Hematopoietic multipotent progenitor cell treated with erythropoietin and hydrocortisone succinate and interleukin-3 and kit ligand, for 17 days (in vitro differentiated cells): ENCODE results near the gene LDLRAD3.

Experiments used
- DNase-seq: peaks from one replicate; pipeline ENCODE4 v3.0.0-alpha.2; 2015; ENCODE audit warnings: low spot score

LDLRAD3 gene

DNA sequence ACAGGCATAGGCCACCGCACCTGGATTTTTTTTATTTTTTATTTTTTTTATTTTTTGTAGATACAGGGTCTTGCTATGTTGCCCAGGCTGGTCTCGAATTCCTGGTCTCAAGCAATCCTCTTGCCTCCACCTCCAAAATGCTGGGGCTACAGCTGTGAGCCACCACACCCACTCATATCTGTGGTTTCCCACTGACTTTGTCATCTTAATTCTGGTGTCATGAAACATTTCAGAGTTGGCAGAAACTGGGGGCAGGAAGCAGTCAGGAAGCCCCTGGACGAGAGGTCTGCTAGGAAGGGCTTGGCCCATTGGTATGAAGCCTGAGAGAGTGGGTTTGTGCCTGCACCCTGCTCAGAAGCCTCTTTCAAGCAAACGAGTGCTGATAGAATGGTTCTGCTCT is 296.3 kb downstream of the LDLRAD3 start:
- no peak for DNase-seq

DNA sequence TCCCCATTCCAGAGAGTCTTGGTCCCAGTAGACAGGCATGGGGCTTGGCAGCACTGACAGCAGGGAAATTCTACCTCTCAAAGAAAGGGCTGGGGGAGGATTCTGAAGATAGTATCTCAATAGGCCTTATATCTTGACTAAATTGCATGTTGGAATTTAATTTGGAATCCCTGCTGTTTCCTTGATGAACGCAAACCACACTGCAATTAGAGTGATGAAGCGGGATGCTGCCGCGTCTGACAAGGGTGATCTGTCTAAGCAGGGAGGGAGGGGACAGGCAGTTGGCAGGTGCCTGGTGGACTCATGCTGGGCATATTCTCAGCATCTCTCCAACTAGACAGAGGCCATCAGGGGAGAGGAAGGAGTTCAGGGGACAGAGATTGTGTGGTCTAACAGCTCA is 296.9 kb downstream of the LDLRAD3 start:
- no peak for DNase-seq

GRCh38 chr11:36241497-36241896 is 297.6 kb downstream of the LDLRAD3 start:
- DNase-seq = no peak

- DNase-seq = no peak
Observed at GRCh38 chr11:36243641-36244040, 299.8 kb downstream of the LDLRAD3 start.

DNA sequence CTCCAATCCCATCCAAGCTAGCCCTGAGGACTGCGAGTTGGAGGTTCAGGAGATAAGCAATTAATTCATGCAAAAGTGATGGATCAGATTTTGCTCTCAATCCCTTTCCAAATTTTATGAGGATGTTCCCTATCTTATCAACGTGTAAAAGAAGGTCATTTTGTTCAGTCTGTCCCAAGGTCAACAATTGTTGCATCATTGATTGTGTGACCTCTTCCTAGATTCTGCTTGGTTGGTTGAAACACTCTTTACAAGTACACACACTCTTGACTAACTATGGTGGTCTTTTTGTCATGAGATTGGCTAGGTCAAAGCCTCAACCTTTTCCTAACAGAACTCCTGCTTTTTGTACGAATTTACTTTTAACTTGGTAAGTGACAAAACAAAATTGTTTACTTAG is 303.6 kb downstream of the LDLRAD3 start:
- no peak for DNase-seq

DNA sequence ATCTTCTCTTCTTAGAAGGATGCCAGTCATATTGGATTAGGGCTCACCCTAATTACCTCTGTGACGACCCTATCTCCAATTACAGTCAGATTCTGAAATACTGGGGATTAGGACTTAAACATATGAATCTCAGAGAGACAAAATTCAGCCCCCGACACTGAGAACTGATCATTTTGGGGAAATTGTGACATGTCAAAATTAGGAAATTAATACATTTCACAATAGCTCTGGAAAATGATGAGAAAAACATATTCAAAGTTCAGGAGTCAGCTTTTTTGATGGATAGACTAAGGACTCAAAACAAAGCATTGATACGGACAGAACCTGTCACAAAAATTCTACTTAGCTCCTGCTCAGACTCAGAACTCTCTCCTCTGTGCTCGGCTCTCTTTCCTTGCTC is 304.6 kb downstream of the LDLRAD3 start:
- DNase-seq = no peak

GRCh38 chr11:36249246-36249645 is 305.4 kb downstream of the LDLRAD3 start:
- no peak for DNase-seq

DNA sequence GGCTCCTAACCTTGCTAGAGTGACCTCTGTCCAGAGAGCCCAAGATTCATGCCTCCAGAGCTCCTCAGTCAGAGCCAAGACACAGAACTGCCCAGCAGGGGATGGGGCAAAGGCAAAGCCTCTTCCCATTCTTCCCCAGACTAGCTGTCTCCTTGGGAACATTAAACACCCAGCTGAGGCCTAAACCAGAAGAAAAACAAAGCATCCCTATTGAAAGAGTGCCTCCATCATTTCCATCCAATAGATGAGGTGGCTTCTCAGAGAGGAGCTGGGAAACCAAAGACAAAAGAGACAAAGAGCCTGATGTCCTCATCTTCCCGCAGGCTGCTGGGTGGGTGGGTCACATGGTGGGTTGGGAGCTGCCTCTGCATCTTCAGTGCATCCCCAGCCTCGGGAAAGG is 308.0 kb downstream of the LDLRAD3 start:
- DNase-seq = no peak

GRCh38 chr11:36253238-36253637 is 309.4 kb downstream of the LDLRAD3 start:
- DNase-seq = no peak

GRCh38 chr11:36254713-36255112 is 310.9 kb downstream of the LDLRAD3 start:
- DNase-seq = no peak

DNA sequence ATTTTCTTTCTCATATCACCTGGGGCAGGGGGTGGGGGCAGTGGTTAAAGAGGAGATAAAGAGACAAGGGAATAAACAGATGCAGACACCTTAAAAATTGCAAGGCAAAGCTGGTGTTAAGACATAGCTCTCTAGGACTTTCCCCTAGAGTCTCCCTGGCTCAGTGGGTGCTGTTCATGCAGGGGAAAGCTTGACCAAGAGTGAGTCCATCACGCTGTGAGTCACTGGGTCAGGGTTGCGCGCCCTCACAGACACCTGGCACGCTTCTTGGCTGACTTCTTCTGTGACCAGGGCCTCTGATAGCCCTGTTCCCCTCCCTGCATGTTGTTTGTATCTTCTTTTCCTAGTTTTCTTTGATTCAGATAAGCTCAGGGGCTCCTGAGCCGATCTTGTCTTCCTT is 313.5 kb downstream of the LDLRAD3 start:
- no peak for DNase-seq

GRCh38 chr11:36258730-36259360 is 315.0 kb downstream of the LDLRAD3 start:
- no peak for DNase-seq

GRCh38 chr11:36261094-36261493 is 317.2 kb downstream of the LDLRAD3 start:
- DNase-seq = no peak

DNA sequence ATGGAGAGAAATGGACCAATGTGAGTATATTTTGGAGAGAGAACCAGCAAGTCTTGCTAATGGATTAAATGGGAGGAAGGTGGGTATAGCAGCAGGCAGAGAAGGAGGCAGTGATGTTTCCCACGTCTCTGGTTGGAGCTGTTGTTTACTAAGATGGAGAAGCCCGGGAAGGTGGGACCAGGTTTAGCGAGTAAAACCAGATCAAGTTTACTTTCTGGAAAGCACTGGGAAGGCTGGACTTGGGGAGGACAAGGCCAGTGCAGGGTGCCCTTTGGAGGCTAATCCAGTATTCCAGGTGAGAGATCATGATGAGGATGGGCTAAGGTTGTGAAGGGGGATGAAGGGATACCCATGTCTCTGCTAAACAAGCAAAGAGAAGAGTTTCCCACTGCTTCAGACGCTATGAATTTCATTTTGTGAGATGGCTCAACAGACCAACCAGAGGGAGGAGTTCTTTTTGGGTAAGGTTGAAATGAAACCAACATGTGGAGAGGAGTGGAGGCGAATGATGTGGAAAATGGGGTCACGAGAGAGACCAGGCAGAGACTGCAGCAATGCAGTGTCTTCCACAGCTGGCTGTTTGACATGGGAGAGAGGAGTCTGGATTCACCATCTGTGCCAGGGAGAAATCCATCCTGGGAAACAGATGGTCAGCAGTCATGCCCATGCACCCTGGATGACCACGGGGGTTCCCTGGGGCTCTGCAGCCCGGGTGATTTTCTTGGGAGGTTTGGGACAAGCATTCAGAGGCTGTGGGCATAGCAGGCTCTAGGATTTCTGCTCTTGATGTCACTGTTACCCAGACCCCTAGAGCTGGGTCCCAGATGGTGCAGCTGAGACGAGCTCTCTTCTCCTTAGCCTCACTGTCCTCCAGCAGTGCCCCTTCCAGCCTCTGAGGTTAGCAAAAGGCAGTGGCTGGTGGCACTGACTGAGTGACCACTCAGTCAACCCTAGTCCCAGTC is 320.4 kb downstream of the LDLRAD3 start:
- no peak for DNase-seq

DNA sequence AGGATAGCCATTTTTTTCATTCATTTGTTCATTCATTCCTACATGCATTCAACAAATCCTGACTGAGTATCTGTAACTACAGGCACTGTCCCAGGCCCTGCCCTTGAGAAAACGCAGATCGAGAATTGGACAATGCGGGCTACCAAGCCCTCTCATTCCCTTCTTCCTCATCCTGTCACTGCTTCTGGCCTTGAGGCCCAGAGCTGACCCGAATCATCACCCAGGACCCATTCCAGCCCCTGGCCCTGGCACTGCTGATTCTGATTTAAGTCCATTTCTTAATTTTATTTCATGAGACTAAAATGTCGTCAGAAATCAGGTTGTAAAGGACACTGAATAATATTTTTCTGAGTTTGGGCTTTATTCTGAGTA is 321.1 kb downstream of the LDLRAD3 start:
- no peak for DNase-seq

DNA sequence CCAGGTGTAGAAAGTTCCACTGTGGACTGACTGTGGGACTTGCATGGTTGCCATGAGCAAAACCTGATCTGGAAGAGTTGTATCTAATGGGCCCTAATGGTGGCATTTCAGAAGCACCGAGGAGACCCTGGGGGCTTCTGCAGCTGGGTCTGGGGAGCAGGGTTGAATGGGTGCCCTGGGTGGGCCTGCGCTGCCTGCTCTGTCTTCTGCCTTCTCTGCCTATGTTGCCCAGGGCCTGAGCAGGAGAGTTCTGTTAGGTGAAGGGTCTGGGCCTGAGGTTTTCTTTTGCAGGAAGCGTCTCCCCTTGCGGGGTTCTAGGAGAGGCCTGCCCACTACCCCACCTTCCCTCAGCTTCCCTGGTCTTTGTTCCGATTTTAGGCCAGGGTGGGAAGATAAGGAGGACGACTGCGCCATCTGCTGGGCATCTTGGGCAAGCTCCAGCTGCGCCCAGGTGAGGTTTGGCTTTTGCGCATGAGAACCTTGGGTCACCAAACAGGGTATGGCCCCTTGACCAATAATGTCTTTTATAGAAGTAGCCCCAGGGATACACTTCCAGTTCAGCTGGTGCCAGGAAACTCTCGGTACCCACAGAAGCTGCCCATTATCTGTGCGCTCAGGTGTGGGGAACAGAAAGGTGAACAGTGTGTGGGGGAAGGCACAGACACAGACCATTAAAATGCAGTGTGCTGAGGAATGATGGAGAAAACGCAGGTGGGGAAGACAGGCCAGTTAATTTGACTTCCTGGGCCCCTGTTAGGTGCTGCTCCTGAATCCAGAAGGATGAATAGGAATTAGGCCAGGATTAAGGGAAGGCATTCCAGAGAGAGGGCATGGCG is 322.1 kb downstream of the LDLRAD3 start:
- DNase-seq = peak; percentile 53

- no peak for DNase-seq
Observed at GRCh38 chr11:36266767-36267166, 322.9 kb downstream of the LDLRAD3 start.

- DNase-seq = no peak
Observed at GRCh38 chr11:36268337-36268985, 324.6 kb downstream of the LDLRAD3 start.

- DNase-seq = no peak
Observed at GRCh38 chr11:36270701-36271100, 326.8 kb downstream of the LDLRAD3 start.

GRCh38 chr11:36271794-36272407 is 328.0 kb downstream of the LDLRAD3 start:
- DNase-seq = no peak

GRCh38 chr11:36273110-36273509 is 329.2 kb downstream of the LDLRAD3 start:
- DNase-seq = no peak

- no peak for DNase-seq
Observed at GRCh38 chr11:36274414-36274813, 330.6 kb downstream of the LDLRAD3 start.
